Hypothalamus (tissue), 51 donors: ENCODE measurements around the gene ST3GAL4.

Experiments used
- DNase-seq, 51 donors: peaks; one replicate each; lab custom pipeline; 2025; lab: John Stamatoyannopoulos, UW

Gene ST3GAL4

DNA sequence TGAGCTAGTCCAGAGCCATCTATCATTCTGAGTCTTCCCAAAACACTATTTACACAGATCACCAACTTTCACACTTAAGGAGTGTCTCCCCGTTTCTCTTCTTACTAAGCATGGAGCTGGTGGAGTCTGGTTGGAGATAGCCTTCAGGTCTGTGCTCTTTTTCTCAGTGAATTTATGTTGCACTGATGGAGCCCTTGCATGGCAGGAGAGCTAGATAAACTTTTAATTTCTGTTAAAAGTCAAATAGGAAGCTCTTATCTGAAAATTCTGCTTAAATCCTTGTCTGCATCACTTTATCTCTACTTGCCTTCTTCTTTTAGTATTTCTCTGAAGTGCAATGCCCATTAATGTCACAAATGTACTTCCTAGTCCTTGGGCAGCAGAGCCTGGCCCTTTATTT is 63.4 kb downstream of the ST3GAL4 start:
- no peak for DNase-seq

DNA sequence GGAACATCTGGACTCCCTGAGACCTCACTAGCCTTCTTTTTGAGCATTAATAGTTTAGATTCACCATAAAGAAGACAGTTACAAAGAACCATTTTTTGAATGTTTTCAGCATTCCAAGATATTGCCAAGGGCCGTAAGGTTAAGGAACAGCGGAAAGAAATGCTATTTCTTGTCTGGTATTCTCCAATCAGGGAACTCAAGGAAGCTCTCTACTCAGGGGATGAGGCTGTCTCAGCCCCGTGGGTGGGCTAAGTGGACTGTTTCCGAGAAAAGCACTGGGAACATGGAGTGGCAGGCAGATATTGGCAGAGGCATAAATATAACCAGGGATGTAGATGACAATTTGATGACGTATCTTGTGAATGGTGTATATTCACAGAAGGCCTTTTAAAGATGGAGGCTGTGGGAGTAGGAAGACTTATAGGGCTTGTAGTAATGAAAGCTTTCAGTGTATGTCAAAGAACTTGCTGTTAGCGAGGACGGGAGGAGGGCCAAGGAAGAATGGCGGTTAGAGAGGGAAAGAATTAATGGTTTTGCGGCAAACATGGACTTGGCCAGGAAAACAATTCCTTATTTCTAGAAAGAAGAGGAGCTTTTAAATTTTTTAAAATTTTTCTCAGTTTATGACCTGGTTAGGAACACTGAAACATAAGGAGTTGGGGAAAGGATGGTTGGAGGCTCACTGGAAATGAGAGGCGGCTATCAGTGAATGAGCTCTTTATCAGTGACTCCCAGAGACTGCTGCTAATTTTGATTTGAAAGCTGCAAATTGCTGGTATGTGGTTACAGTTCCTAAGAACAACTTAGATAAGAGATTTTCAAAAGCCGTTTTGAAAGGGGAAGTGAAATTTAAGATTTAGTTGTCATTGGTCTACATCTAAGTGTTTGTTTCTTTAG is 64.6 kb downstream of the ST3GAL4 start:
- peak in 1 of 51 donors; percentile 18 for DNase-seq

DNA sequence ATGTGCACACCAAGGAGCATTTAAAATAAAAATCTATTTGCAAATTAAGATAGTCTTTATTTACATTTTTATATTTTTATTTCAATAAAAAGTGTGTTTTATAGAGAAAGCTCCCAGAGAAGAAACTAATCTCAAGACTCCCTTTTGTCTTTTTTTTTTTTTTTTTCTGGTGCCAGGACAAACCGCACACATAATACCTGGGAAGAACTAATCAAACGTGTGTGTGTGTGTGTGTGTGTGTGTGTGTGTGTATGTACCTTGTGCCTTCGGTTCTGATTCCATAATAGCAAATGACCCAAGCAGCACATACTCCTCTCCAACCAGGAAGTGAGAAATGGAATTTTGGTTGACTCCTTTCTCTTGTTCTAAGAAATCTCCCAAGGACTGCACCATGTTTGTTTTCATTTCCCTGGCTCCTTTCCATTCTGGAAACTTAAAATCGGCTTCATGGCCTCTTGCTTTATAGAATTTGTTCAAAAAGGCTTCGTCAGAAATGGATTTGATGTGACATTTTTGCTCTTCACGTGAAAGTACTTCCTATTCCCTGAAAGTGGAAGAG is 65.3 kb downstream of the ST3GAL4 start:
- no peak for DNase-seq

DNA sequence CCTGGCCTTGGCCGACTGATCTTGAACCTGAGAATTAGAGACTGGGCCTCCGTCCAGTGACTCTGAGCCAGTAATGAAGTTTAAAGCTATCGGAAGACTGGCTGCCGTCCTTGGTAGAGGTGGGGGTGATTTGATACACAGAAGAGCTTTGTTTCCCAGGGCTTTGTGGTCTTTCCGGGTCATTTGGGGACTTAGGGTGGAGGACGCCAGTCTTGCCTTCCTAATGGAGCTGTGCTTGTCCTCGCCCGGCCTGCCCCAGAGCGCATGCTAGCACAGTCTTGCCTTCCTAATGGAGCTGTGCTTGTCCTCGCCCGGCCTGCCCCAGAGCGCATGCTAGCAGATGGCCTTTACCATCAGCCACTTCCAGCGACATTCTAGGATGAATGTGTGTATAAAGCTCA is 65.8 kb downstream of the ST3GAL4 start:
- peak in 3 of 51 donors; percentile 22 to 33 (median 27) for DNase-seq

DNA sequence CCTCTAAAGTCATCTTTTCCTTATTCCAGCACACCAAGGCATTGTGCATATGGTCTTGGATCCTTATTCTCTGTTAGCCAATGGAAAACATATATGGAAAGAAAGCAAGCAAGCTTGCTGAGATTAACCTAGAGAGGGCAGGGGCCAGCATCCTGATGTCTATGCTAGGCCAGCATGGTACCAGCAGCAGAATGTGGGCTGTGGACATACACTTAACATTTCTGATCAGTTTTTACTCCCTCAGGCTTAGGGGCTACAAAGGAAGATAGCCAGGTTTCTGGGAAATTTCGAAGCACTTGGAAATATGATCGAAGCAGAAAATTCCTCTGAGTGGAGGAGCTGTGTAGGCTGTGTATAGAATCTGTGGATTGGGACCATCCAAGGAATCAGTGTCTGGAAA is 67.0 kb downstream of the ST3GAL4 start:
- DNase-seq = no peak

DNA sequence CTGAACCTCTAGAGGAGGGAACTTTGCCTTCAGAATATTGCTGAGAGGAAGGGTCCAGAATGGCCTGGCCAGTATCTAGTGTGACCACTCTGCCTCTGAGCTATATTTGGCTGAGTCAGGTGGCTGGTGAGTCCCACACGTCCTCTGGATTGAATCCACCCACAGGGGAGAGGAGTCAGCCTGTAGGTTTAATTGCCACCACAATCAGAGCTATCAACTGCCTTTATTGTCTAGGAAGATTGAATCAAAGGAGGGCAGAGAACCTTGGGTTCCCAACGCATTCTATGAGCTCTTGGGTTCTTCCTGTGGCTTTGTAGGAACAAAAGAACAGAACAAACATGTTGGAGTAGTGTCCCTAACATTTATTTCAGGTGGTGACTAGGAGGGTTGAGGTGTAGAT is 67.7 kb downstream of the ST3GAL4 start:
- DNase-seq = no peak

DNA sequence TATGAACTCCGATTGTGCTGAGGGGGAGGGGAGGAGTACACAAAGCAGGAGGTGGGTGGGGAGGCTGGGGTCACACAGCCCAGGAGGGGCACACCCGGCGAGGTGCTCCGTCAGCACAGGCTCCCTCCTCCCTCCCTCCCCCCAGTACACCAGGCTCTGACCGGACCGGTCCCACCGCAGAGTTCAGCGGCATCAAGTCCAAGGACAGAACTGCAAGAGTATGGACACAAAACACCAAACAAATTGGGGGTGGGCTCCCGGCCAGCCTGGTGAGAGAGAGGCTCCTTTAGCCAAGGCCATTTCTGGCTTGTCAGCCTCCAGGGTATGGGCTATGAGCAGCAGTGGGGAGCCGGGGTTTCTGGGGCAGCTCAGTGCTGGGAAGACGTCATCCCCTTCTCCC is 68.3 kb downstream of the ST3GAL4 start:
- DNase-seq = no peak

DNA sequence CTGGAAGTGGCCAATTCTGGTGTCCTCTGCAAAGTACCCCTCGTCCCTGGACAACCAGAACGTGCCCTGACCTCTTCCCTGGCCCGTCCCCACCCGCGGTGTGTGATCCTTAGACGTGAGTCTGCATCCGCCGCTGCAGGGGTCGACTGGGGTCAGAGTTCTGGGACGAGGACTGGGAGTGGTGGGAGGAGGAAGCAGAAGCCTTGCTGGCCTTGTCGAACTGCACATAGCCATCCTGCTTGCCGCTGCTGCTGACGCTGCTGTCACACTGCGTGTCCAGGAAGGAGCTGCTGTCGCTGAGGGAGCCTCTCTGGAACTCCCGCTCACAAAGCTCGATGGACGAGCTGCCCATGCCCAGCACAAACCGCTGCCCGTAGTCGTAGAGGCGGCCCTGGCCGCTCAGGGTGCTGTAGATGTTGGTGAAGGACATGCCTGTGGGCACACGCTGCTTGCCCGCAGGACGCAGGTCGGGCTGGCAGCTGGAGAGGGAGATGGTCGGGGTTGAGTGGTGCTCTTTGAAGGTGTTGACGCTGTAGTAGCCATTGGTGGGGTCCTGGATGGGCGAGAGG is 69.1 kb downstream of the ST3GAL4 start:
- no peak for DNase-seq

DNA sequence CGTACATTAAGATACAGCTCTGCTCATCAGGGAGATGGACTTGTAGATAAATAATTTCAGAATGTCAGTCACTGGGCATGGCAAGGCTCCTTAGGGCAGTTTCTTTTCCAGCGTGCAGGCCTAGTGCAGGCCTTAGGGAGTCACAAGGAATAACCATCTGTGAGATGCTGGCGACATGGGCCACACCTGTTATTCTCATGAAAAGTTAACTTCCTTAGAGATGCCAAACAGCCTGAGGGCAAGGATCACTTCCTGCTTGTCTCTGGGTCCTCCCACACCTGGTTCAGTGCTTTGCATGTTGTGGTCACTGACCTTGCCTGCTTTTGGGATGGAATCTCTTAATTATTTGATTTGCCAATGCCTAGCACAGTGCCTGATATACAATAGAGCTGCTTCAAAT is 70.6 kb downstream of the ST3GAL4 start:
- no peak for DNase-seq

DNA sequence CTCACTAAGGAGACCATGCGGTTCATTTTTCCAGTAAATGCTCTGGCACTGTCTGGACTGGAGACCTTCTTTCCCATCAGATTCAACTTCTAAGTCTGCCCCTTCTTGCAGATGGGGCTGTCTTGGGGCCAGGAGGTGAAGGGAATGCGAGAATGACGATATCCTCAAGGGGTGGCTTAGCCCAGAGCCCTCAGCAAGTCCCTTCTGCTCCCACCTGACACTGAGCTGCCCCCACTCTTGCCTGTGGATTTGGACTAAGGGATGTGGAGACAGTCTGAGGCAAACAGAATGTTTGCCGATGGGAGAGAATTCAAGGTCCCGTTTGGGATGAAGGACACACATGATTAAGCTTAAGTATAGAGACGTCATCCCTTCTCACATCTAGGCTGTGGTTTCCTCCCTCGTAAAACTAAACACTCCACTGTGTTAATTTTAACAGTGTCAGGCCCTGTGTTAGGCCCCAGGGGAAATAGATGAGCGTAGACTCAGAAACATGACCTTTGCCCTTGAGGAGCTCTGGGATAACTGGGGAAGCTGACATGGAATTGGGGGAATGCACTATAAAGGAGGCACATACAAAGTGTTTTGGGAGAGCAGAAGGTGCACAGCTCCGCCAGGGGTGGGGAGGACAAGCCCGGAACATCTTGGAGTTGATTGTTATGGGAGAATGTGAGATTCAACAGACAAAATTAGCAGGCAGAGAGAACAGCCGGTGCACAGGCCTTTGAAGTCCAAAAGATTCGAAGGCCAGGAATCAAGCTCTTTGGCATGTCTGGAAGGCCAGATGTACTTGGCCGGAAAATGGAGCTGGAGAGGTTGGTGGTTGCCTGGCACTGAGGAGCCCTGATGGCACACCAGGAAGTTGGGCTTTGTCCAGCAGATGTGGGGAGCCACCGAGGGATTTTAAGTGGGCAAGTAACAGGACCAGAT is 71.6 kb downstream of the ST3GAL4 start:
- peak in 1 of 51 donors; percentile 24 for DNase-seq

DNA sequence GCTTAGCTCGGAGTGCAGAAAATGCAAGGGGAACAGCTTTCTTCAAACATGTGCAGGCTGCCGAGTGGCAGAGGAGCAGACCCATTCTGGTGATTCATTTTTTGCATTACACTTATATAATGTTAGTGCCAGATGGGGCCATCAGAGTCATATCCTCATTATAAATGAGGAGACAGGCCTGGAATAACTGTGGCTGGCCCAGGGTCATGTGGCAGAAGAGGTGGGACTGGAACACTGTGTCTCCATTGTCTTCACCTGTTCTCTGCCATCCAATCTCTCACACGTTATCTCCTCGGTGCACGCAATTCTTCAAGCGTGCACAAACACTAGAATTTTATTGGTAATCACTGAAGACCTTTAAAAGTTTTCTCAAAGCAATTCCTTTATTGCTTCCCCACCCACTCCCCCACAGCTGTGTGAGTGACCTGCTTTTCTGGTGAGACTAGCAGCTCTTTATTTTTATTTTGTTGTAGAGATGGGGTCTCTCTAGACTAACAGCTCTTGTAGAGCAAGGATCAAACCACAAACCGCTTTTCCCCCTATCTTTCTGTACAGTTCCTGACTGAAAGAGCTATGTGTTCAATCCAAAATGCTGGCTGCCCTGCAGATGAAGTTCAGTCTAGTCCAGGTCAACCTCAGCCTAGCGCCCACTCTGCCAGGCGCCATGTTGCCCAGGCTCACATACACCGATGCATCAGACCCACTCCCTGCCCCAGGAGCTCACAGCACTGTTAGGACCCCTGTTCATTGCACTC is 75.3 kb downstream of the ST3GAL4 start:
- no peak for DNase-seq

DNA sequence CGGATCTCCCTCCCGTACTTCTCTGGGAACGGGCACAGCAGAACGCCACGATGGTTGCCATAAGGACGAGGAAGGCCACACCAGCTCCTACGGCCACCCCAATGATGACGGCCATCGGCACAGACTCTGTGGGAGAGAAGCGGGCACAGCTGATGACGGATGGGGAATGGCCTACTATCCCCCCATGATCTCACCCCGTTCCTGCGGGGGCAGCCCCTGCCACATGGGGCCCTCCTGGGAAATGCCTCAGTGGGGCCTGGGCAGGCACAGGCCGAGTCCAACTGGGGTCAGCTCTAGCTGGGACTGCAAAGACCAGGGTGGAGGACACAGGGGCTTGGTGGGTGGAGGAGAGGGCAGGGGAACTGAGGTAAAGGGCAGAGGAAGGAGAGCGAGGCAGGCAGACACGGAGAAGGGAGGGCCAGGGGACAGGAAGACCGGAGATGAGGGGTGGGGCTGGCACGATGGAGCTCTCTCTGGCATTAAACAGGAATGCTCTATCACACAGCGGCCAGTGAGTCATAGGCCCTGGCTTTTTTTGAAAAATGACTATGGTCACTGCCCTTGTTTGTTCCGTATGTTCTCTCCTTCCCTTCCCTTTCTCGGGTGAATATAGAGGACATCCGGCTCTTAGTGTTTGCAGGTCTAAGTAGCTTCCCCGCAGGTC is 76.0 kb downstream of the ST3GAL4 start:
- no peak for DNase-seq

DNA sequence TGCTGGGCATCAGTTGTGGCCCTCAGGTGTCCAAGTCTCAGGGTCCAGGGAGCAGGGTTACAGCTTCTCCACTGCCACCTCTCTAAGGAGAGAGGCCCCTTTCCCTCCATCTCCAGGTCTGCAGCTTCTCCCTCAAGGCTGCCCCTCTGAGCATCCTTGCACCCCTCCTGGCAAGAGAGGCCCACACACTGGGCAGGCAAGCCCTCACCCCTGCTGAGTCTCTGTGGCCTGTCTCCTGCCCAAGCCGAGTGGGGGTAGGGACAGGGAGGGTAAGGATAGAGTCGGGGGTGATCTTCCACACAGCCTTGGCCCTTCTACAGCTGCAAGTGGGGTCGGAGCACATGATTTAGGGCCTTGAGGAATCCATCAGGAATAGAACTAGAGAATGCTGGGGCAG is 76.6 kb downstream of the ST3GAL4 start:
- no peak for DNase-seq

DNA sequence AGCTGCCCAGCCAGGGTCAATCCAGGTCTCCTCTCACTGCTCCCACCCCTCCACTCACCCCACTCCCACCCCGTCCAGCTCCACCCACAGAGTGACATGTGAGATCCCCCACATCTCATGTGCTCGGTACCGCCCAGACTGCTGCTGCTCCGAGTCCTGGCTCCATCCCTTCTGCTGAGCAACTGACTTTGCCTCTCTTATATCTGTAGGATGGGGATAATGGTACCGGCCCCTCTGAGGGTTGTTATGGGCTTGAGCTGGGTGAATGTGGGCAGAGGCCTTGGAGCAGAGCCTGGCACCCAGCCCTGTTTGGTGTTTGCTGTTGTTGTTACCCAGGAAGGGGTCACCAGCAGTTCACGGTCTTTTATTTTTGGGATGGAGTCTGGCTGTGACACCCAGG is 77.0 kb downstream of the ST3GAL4 start:
- DNase-seq = no peak

DNA sequence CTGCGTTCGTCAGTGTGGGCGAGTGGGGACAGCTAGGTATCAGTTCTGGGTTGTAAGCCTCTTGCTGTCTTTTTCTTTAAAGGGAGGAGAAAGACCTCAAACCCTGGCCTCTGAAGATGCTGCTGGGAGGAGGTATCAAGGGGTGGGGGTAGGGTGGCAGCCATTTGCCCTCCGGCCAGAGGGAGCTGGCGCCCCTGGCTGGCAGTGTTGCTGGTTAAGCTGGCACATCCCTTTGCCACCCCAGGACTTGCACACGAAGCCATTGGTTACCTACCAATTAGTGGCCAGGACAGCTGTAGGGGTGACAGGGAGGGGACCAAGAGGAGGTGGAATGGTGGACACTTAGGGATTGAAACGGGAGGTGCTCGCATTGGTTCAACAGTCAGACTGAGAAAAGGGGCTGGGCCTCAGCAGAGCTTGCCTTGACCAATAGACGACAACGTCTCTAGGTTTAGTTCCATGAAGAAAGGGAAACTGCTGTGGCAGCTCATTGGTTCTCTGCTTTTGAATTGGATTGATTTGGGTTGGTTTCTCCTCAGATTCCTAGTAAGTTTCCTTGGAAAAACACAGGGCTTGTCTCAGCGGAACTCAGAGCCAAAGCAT is 77.9 kb downstream of the ST3GAL4 start:
- DNase-seq = no peak

DNA sequence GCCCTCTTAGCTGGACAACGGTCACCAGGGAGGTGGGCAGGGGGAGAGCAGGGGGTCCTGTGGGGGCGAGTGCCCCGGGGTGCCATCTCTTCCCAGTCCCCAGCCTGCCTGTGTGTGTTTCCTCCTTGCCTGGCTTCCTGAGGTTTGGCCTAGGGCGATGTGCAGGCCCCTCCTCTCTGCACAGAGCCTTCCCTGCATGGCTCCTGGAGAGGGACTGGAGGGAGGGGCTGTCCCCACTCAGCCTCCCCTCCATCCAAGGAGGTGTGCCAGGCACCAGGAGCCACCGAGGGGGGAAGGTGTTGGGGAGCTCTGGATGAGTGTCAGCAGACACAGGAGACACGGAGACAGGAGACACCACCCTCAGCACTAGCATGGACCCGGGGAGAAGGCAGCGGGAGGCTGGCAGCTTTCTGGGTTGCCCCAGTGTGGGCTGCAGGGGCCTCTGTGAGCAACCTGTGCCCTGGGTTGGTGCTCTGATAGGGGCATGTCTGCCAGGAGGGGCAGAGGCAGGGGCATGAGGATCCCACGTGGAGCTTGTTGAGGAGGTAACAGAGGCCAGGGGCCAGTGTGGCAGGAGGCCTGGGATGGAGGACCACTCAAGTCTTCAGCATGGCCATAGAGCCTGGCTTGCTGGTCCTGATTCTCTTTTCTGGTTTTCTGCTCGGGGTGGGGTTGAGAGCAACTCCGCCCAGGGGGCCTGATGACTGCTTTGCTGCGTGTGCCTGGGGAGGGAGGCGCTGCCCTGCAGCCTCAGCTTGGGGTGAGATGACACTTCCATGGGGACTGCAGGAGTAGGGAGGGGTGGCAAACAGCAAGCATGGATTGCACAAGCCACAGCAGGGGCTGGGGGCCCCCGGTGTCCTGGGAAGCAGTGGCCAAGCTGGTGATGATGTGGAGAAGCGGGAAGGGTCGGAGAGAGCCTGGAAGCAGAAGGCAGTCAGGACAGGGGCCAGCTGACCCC is 78.8 kb downstream of the ST3GAL4 start:
- no peak for DNase-seq

DNA sequence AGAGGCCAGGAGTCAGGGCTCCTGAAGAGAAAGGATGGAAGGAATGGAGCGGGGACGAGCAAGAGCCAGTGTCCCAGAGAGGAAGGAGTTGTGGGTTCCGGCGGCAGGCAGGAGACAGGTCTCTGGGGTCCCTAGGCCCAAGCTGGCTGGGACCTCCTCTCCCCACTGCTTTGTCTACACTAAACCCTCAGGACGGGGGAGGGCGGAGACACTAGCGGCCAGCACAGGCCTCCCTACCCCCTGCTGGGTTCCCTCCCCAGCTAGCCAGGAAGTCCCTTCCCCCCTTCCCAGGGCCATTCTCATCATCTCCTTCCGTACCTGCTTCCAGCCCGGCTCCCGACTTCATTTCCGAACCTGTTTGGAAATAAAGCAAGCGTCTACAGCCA is 79.5 kb downstream of the ST3GAL4 start:
- no peak for DNase-seq

DNA sequence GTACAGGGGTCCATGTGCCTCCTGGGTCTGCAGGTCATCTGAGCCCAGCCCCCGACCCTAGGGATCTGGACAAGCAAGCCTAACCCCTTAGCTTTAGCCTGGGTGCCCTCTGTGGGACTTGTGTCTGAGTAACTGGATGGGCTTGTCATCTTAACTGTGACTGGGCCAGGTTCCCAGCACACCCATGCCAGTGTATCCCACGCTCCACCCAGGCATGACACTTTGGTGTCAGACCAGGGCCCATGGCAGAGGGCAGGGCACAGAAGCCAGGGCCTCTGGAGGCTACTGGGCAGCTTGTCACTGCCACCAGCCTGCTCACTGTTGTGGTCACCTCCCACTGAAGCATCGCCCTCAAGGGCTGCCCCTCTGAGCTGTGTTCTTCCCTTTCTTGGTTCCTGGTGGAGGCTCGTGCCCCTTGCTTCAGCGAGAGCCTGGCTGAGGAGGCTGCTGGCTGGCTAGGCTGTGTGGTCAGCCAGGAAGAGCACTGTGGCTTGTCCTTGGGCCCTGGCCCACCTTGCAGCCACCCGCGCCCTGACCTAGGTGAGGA is 80.8 kb downstream of the ST3GAL4 start:
- no peak for DNase-seq
